Endothelial cell of umbilical vein (primary cell): ENCODE results near the gene ZNF33B. TPM values are rescaled to one million over a fixed set of nuclear protein-coding genes. Genes with fewer than 3 reads are reported as not detected.

Experiments
- BruUV-seq: library from RNA; stranded (reverse); fragments of 400-500 nt; replicated peaks from 2 replicates; lab custom pipeline; 2021; lab: Mats Ljungman, UMichigan
- CTCF ChIA-PET: fragments of 300-600, 350-600 bp; sonication (Branson Sonifier 250); formaldehyde crosslinking; loops from one replicate; lab custom pipeline; 2021; ENCODE audit warnings: antibody characterized with exemption, inconsistent platforms; lab: Charles Lee
- POLR2A ChIA-PET: fragments of 300-600, 350-600 bp; sonication (Branson Sonifier 250); formaldehyde crosslinking; loops from one replicate; lab custom pipeline; 2021; ENCODE audit warnings: antibody characterized with exemption, inconsistent platforms; lab: Charles Lee
- DNase-seq: peaks from one replicate; pipeline ENCODE4 v3.0.0-alpha.2; 2011; ENCODE audit warnings: low read depth, low spot score
- FAIRE-seq: peaks from 2 replicates; lab custom pipeline; 2011; peaks lifted over from hg19 to GRCh38; lab: Jason Lieb, UNC
- H2AFZ ChIP-seq: 2 replicates; pipeline ENCODE4 v1.6.0; 2012; ENCODE audit warnings: low read depth, low read length, control low read depth, inconsistent platforms
- H3K27ac ChIP-seq: 2 replicates; pipeline ENCODE4 v1.5.1; 2011; ENCODE audit warnings: low read depth, mild to moderate bottlenecking, control low read depth, low read length, moderate library complexity; ENCODE audit not compliant: insufficient read depth
- H3K27me3 ChIP-seq, 2 experiments: 2 replicates each; pipeline versions ENCODE4 v1.6.0 to v1.6.1; 2011; ENCODE audit warnings: low read length in 2 of 2, mixed read lengths in 1 of 2; ENCODE audit not compliant: control insufficient read depth in 2 of 2, insufficient read depth in 2 of 2
- H3K36me3 ChIP-seq, 2 experiments: 2 replicates in 1 of 2; 3 replicates in 1 of 2; pipeline ENCODE4 v1.5.1; 2011; ENCODE audit warnings: low read length in 2 of 2, mild to moderate bottlenecking in 1 of 2, moderate library complexity in 1 of 2; ENCODE audit not compliant: control insufficient read depth in 2 of 2, insufficient read depth in 2 of 2; ENCODE audit errors: extremely low read depth in 1 of 2
- H3K4me1 ChIP-seq: 3 replicates; pipeline ENCODE4 v1.5.1; 2011; ENCODE audit warnings: mild to moderate bottlenecking, low read length; ENCODE audit not compliant: control insufficient read depth, insufficient read depth; ENCODE audit errors: extremely low read depth
- H3K4me2 ChIP-seq: 2 replicates; pipeline ENCODE4 v1.6.1; 2011; ENCODE audit warnings: low read length, control low read depth, mixed read lengths; ENCODE audit not compliant: insufficient read depth
- H3K4me3 ChIP-seq, 3 experiments: fragments of 200-600 bp in 1 of 3; sonication (generic), shearing (Covaris generic) in 1 of 3; replicated peaks in 1 of 3; 2 replicates each; pipeline ENCODE4 v1.5.1; 2011 to 2016; ENCODE audit warnings: control low read depth in 3 of 3, low read length in 3 of 3, mild to moderate bottlenecking in 2 of 3, inconsistent platforms in 1 of 3, low read depth in 1 of 3, moderate library complexity in 1 of 3; ENCODE audit not compliant: insufficient read depth in 1 of 3
- H3K79me2 ChIP-seq: 2 replicates; pipeline ENCODE4 v1.6.0; 2012; ENCODE audit warnings: low read length, inconsistent platforms; ENCODE audit not compliant: control insufficient read depth, insufficient read depth
- H3K9ac ChIP-seq: replicated peaks from 2 replicates; pipeline ENCODE3; 2011; ENCODE audit warnings: low read length, control low read depth; ENCODE audit not compliant: insufficient read depth; ENCODE audit errors: extremely low read depth
- H3K9me1 ChIP-seq: replicated peaks from 3 replicates; pipeline ENCODE4 v1.6.0; 2011; ENCODE audit warnings: mild to moderate bottlenecking, low read length; ENCODE audit not compliant: control insufficient read depth, insufficient read depth; ENCODE audit errors: extremely low read depth
- H3K9me3 ChIP-seq: replicated peaks from 2 replicates; pipeline ENCODE4 v1.5.1; 2012; ENCODE audit warnings: low read length, inconsistent platforms; ENCODE audit not compliant: control insufficient read depth, insufficient read depth
- H4K20me1 ChIP-seq: replicated peaks from 2 replicates; pipeline ENCODE3; 2011; ENCODE audit warnings: mild to moderate bottlenecking, low read length; ENCODE audit not compliant: control insufficient read depth, insufficient read depth; ENCODE audit errors: extremely low read depth
- EZH2 ChIP-seq: IDR thresholded peaks from 2 replicates; pipeline ENCODE4 v1.6.1; 2012; ENCODE audit warnings: borderline replicate concordance, low read depth, mild to moderate bottlenecking, moderate library complexity, low read length, inconsistent platforms; ENCODE audit not compliant: severe bottlenecking
- FOS ChIP-seq: IDR thresholded peaks from 2 replicates; pipeline ENCODE4 v1.6.1; 2011; ENCODE audit warnings: mild to moderate bottlenecking, low read length, moderate library complexity, borderline replicate concordance; ENCODE audit not compliant: insufficient read depth
- GATA2 ChIP-seq: IDR thresholded peaks from 2 replicates; pipeline ENCODE4 v1.7.0; 2011; ENCODE audit warnings: low read depth, mild to moderate bottlenecking, moderate library complexity, mixed read lengths, low read length; ENCODE audit not compliant: insufficient read length, insufficient read depth
- JUN ChIP-seq: IDR thresholded peaks from 2 replicates; pipeline ENCODE4 v1.6.1; 2011; ENCODE audit warnings: borderline replicate concordance, low read depth; ENCODE audit not compliant: insufficient read length, insufficient read depth
- MYC ChIP-seq: IDR thresholded peaks from one replicate; pipeline ENCODE4 v1.6.1; 2011; ENCODE audit warnings: mild to moderate bottlenecking, low read depth, low read length
- POLR2A ChIP-seq: IDR thresholded peaks from 2 replicates; pipeline ENCODE4 v1.6.1; 2012; ENCODE audit warnings: low read depth, mild to moderate bottlenecking, control low read depth, low read length
- POLR2AphosphoS5 ChIP-seq: IDR thresholded peaks from 2 replicates; pipeline ENCODE4 v1.6.1; 2012; ENCODE audit warnings: low read depth, mild to moderate bottlenecking, control low read depth, low read length, moderate library complexity; ENCODE audit not compliant: insufficient read depth
- dilution Hi-C: fragments of 300-500 bp; cut with MboI; formaldehyde crosslinking; loops from one replicate; pipeline ENCODE4 v1.15.0; 2019; ENCODE audit warnings: low sequenced_read_pairs; ENCODE audit not compliant: extremely low pct_ligation_motif_present
- intact Hi-C: fragments of 100-400 bp; cut with micrococcal nuclease; formaldehyde crosslinking; loops from one replicate; pipeline ENCODE4 v1.10.0; 2022
- polyA plus RNA-seq, 4 experiments: library from polyadenylated mRNA; depleted of rRNA in 3 of 4; stranded (reverse) in 3 of 4; unstranded in 1 of 4; fragments of >200 nt; gene quantifications; 2 replicates each; pipeline versions ENCODE4 v1.2.1 to v1.2.3, GENCODE V29; 2011 to 2012; ENCODE audit warnings: missing spikeins in 1 of 4
- total RNA-seq: library from RNA; stranded (reverse); gene quantifications from 2 replicates; pipeline ENCODE4 v1.2.3, GENCODE V29; 2021
- TF ChIP-seq, protein P1 (sequence below), 2 donors: IDR thresholded peaks; 1 replicate in 1 of 2; 2 replicates in 1 of 2; pipeline ENCODE4 v1.5.1; 2011; ENCODE audit warnings: low read length in 2 of 2, mild to moderate bottlenecking in 2 of 2, moderate library complexity in 2 of 2, control low read depth in 1 of 2, inconsistent platforms in 1 of 2, low read depth in 1 of 2; ENCODE audit not compliant: insufficient read depth in 1 of 2; ENCODE audit errors: extremely low read depth in 1 of 2
- TF ChIP-seq, protein P2 (sequence below): IDR thresholded peaks from 2 replicates; pipeline ENCODE4 v1.6.1; 2011; ENCODE audit not compliant: insufficient read depth, insufficient read length

The ZNF33B gene
- total and polyA plus RNA-seq, 2 donors (not counting 3 experiments of a cell fraction or from before 2014, with no cell fraction given), result 14.0 to 15.3 TPM

DNA sequence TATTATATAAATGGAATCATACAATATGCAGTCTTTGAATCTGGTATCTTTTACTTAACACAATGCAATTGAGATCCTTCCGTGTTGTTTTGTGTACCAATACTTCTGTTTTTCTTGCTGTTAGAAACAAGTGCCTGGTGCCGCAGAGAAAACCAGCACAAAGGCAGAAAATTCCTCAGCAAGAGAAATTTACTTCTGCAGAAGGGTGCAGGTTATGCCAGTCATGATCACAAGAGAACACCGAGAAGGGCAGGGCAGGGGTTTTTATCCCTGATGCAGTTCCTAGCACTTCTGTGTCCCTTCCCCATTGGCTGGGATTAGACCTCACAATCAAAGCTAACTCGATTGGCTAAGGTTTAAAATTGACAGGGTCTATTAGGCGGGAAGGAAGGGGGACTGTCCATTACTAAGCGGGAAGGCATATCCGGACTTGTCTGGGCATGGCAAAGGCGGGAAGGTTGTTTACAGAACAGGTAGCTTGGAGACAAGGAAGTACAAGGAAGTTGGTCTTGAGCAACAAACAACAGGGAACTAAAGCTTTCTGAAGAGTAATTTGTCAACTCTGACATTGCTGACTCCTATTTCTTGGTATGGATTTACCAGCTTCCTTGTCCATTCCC, 2.4 kb upstream of the ZNF33B start:
- Histone ChIP-seq H3K4me1 (peaks cover 8% of the 10 kb centered on the region), H3K79me2 (peaks cover 2% of the 10 kb centered on the region), H3K4me2 (no peak overlapping the region), H4K20me1 (no peaks in the 10 kb centered on the region), H3K9me1 (no peaks in the 10 kb centered on the region), H3K36me3 (no peaks in the 10 kb centered on the region), H3K27me3 (peaks cover 0 to 2% of the 10 kb centered on the region in 2 experiments), H3K27ac (no peak overlapping the region), H3K4me3 (no peak overlapping the region), H3K9ac (no peak overlapping the region), H2AFZ (no peak overlapping the region), H3K9me3 (no peaks in the 10 kb centered on the region)
- ChIA-PET CTCF (no interaction called here), POLR2A (no interaction called here)
- dilution Hi-C loops (no loop called here), intact Hi-C loops (no loop called here)
- FAIRE-seq (no peak), DNase-seq (no peak)
- BruUV-seq, result no TSS peak
- TF ChIP-seq POLR2A (no peak), EZH2 (no peak), MYC (no peak), GATA2 (no peak), POLR2AphosphoS5 (no peak), JUN (no peak), FOS (no peak)
- TF ChIP-seq, protein P1, sequence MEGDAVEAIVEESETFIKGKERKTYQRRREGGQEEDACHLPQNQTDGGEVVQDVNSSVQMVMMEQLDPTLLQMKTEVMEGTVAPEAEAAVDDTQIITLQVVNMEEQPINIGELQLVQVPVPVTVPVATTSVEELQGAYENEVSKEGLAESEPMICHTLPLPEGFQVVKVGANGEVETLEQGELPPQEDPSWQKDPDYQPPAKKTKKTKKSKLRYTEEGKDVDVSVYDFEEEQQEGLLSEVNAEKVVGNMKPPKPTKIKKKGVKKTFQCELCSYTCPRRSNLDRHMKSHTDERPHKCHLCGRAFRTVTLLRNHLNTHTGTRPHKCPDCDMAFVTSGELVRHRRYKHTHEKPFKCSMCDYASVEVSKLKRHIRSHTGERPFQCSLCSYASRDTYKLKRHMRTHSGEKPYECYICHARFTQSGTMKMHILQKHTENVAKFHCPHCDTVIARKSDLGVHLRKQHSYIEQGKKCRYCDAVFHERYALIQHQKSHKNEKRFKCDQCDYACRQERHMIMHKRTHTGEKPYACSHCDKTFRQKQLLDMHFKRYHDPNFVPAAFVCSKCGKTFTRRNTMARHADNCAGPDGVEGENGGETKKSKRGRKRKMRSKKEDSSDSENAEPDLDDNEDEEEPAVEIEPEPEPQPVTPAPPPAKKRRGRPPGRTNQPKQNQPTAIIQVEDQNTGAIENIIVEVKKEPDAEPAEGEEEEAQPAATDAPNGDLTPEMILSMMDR (IDR thresholded peaks at IDR 0.05; ENCODE audit: extremely low read depth in 1 of 2, insufficient read depth in 1 of 2, low read depth in 1 of 2, low read length in 2 of 2), result no peak
- TF ChIP-seq, protein P2, sequence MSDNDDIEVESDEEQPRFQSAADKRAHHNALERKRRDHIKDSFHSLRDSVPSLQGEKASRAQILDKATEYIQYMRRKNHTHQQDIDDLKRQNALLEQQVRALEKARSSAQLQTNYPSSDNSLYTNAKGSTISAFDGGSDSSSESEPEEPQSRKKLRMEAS, result no peak
